K562 (cell line): ENCODE data around the gene CPLX3.

Experiments
- CBFA2T2 ChIP-seq: fragments of 450-650 bp; conservative IDR thresholded peaks from 2 replicates; pipeline ENCODE4 v1.6.1; 2017; ENCODE audit warnings: mild to moderate bottlenecking
- DPF2 ChIP-seq: fragments of 450-650 bp; IDR thresholded peaks from 2 replicates; pipeline ENCODE4 v1.6.1; 2016
- GABPA ChIP-seq: fragments of 200-800 bp; sonication (Bioruptor generic); conservative IDR thresholded peaks from 2 replicates; pipeline ENCODE4 v1.6.1; 2016; ENCODE audit warnings: low read depth, missing genetic modification characterization, missing compliant biosample characterization
- GTF2F1 ChIP-seq: IDR thresholded peaks from 2 replicates; pipeline ENCODE4 v1.6.1; 2011; ENCODE audit warnings: low read depth, low read length, improper control_type of control experiment
- HDAC8 ChIP-seq: fragments of 450-650 bp; IDR thresholded peaks from 2 replicates; pipeline ENCODE4 v1.6.1; 2016; ENCODE audit warnings: mild to moderate bottlenecking, missing genetic modification characterization, moderate library complexity, missing compliant biosample characterization
- NFRKB ChIP-seq: fragments of 450-650 bp; IDR thresholded peaks from 2 replicates; pipeline ENCODE4 v1.6.1; 2016; ENCODE audit warnings: low read depth
- POLR2A ChIP-seq: fragments of 450-650 bp; conservative IDR thresholded peaks from 2 replicates; pipeline ENCODE4 v1.6.1; 2016
- POLR2AphosphoS5 ChIP-seq: IDR thresholded peaks from 2 replicates; pipeline ENCODE4 v1.6.1; 2011; ENCODE audit warnings: mild to moderate bottlenecking, low read depth, low read length, moderate library complexity; ENCODE audit not compliant: control insufficient read depth, insufficient read depth
- RNF2 ChIP-seq: sonication (generic); IDR thresholded peaks from 2 replicates; pipeline ENCODE4 v1.6.1; 2016
- SMARCC2 ChIP-seq: fragments of 450-650 bp; IDR thresholded peaks from 2 replicates; pipeline ENCODE4 v1.6.1; 2017; ENCODE audit warnings: antibody characterized with exemption, moderate library complexity, mild to moderate bottlenecking, low read depth
- TF ChIP-seq, protein P1 (sequence below): sonication (generic); formaldehyde crosslinking; IDR thresholded peaks from 2 replicates; pipeline ENCODE4 v1.8.1; 2022; ENCODE audit warnings: missing genetic modification reagents
- TF ChIP-seq, protein P2 (sequence below): sonication (generic); formaldehyde crosslinking; IDR thresholded peaks from 2 replicates; pipeline ENCODE4 v1.8.1; 2023; ENCODE audit warnings: mild to moderate bottlenecking, missing genetic modification reagents
- TF ChIP-seq, protein P3 (sequence below), 3 experiments: IDR thresholded peaks in 2 of 3; conservative IDR thresholded peaks in 1 of 3; 2 replicates each; pipeline ENCODE4 v1.5.1; 2011 to 2012; ENCODE audit warnings: low read length in 3 of 3, mild to moderate bottlenecking in 3 of 3, control low read depth in 2 of 3, improper control_type of control experiment in 1 of 3, inconsistent platforms in 1 of 3, low read depth in 1 of 3, mixed read lengths in 1 of 3, moderate library complexity in 1 of 3; ENCODE audit not compliant: insufficient read depth in 2 of 3
- TF ChIP-seq, protein P4 (sequence below): IDR thresholded peaks from 2 replicates; pipeline ENCODE4 v1.6.1; 2012; ENCODE audit warnings: low read depth, low read length, improper control_type of control experiment, borderline replicate concordance

DNA sequence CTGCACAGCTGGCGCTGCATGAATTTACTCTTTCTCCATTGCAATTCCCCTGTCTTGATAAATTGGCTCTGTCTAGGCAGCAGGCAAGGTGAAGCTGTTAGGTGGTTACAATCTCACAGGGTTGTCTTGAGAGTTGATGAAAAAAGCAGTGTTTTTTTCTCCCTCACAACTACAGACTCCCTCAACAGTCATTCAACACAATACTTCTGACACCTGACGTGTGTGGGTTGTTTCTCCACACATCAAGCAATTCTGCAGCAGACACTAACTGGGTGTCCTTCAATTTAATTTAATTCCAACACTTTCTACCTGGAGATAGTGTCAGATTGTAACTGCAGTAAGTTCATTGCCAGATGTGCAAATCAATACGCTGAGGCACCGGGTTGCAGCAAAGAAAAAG lies 51.8 kb downstream of the CPLX3 start:
- TF ChIP-seq, protein P1, sequence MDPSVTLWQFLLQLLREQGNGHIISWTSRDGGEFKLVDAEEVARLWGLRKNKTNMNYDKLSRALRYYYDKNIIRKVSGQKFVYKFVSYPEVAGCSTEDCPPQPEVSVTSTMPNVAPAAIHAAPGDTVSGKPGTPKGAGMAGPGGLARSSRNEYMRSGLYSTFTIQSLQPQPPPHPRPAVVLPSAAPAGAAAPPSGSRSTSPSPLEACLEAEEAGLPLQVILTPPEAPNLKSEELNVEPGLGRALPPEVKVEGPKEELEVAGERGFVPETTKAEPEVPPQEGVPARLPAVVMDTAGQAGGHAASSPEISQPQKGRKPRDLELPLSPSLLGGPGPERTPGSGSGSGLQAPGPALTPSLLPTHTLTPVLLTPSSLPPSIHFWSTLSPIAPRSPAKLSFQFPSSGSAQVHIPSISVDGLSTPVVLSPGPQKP (CRISPR knock-in tag), result no peak
- TF ChIP-seq CBFA2T2, result no peak
- TF ChIP-seq, protein P2, sequence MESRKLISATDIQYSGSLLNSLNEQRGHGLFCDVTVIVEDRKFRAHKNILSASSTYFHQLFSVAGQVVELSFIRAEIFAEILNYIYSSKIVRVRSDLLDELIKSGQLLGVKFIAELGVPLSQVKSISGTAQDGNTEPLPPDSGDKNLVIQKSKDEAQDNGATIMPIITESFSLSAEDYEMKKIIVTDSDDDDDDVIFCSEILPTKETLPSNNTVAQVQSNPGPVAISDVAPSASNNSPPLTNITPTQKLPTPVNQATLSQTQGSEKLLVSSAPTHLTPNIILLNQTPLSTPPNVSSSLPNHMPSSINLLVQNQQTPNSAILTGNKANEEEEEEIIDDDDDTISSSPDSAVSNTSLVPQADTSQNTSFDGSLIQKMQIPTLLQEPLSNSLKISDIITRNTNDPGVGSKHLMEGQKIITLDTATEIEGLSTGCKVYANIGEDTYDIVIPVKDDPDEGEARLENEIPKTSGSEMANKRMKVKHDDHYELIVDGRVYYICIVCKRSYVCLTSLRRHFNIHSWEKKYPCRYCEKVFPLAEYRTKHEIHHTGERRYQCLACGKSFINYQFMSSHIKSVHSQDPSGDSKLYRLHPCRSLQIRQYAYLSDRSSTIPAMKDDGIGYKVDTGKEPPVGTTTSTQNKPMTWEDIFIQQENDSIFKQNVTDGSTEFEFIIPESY (CRISPR knock-in tag), result no peak
- TF ChIP-seq, protein P3, sequence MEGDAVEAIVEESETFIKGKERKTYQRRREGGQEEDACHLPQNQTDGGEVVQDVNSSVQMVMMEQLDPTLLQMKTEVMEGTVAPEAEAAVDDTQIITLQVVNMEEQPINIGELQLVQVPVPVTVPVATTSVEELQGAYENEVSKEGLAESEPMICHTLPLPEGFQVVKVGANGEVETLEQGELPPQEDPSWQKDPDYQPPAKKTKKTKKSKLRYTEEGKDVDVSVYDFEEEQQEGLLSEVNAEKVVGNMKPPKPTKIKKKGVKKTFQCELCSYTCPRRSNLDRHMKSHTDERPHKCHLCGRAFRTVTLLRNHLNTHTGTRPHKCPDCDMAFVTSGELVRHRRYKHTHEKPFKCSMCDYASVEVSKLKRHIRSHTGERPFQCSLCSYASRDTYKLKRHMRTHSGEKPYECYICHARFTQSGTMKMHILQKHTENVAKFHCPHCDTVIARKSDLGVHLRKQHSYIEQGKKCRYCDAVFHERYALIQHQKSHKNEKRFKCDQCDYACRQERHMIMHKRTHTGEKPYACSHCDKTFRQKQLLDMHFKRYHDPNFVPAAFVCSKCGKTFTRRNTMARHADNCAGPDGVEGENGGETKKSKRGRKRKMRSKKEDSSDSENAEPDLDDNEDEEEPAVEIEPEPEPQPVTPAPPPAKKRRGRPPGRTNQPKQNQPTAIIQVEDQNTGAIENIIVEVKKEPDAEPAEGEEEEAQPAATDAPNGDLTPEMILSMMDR (IDR thresholded peaks at IDR 0.05 in 2 of 3, conservative IDR thresholded peaks at IDR 0.05 in 1 of 3; ENCODE audit: insufficient read depth in 2 of 3, low read depth in 1 of 3, low read length in 3 of 3), result no peak
- TF ChIP-seq GTF2F1, result no peak
- TF ChIP-seq POLR2AphosphoS5, result no peak
- TF ChIP-seq, protein P4, sequence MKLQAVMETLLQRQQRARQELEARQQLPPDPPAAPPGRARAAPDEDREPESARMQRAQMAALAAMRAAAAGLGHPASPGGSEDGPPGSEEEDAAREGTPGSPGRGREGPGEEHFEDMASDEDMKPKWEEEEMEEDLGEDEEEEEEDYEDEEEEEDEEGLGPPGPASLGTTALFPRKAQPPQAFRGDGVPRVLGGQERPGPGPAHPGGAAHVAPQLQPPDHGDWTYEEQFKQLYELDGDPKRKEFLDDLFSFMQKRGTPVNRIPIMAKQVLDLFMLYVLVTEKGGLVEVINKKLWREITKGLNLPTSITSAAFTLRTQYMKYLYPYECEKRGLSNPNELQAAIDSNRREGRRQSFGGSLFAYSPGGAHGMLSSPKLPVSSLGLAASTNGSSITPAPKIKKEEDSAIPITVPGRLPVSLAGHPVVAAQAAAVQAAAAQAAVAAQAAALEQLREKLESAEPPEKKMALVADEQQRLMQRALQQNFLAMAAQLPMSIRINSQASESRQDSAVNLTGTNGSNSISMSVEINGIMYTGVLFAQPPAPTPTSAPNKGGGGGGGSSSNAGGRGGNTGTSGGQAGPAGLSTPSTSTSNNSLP, result no peak
- TF ChIP-seq POLR2A, result no peak
- no peak for TF ChIP-seq NFRKB
- no peak for TF ChIP-seq GABPA
- no peak for TF ChIP-seq HDAC8 (tag)
- no peak for TF ChIP-seq RNF2
- no peak for TF ChIP-seq DPF2
- no peak for TF ChIP-seq SMARCC2
